Kidney capillary endothelial cell (primary cell): ENCODE data around the gene LCN1.

ENCODE experiments used
- DNase-seq: peaks from one replicate; pipeline ENCODE4 v3.0.0-alpha.2; 2018; ENCODE audit warnings: low spot score

The LCN1 gene

GRCh38 chr9:135568026-135568425 lies 46.8 kb downstream of the LCN1 start:
- DNase-seq, result no peak

GRCh38 chr9:135570456-135570855 lies 49.2 kb downstream of the LCN1 start:
- no peak for DNase-seq

GRCh38 chr9:135572233-135572632 lies 51.0 kb downstream of the LCN1 start:
- no peak for DNase-seq

- no peak for DNase-seq
These were observed 51.9 kb downstream of the LCN1 start for GRCh38 chr9:135573124-135573523.

- DNase-seq, result no peak
These were observed 53.1 kb downstream of the LCN1 start for GRCh38 chr9:135574331-135574730.

GRCh38 chr9:135574943-135575342 lies 53.7 kb downstream of the LCN1 start:
- DNase-seq, result no peak
